T-helper 2 cell (primary cell): ENCODE data around the gene KREMEN1.
"Not testable (repeated sequence)": the region's sequence is repeated elsewhere in the genome, so short reads cannot be mapped to it uniquely, and the experiment has no call there.

ENCODE experiments used
- DNase-seq, 5 experiments: peaks; one replicate each; pipeline versions ENCODE4 v3.0.0 to v3.0.0-alpha.2; 2012 to 2022
- total RNA-seq, 2 donors: gene quantifications; one replicate each; lab custom pipeline; 2026; lab: John Stamatoyannopoulos, UW

The KREMEN1 gene, protein sequence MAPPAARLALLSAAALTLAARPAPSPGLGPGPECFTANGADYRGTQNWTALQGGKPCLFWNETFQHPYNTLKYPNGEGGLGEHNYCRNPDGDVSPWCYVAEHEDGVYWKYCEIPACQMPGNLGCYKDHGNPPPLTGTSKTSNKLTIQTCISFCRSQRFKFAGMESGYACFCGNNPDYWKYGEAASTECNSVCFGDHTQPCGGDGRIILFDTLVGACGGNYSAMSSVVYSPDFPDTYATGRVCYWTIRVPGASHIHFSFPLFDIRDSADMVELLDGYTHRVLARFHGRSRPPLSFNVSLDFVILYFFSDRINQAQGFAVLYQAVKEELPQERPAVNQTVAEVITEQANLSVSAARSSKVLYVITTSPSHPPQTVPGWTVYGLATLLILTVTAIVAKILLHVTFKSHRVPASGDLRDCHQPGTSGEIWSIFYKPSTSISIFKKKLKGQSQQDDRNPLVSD
- total RNA-seq: 0.31 to 1.6 reads per million in 2 donors

DNA sequence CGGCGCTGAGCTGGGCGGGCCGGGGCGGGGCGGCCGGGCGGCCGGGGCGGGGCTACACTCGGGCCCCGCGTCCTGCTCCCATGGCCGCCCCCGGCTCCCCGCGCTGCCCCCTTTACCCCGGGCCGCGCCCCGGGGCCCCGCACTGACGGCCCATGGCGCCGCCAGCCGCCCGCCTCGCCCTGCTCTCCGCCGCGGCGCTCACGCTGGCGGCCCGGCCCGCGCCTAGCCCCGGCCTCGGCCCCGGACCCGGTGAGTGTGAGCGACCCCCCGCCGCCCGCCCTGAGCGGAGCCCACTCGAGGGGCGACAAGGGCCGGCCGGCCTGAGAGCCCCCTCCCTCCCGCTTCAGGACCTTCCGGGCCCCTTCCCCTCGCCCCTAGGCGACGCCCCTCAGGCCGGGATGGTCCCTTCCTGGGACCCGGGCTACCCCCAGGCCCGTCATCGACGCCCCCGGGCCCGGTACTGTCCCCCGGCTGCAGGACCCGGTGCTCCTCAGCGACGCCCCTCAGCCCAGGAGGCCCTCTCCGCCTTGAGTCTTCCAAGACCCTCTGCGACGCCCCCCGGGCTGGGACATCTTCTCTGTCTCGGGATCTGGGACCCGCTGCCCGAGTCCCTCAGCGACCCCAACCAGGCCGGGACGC lies at the start of gene KREMEN1:
KREMEN1 (plus strand) TSS at position 57 of the 639 bp plus-strand sequence; CDS start at position 153, 96 bp downstream.
- no peak for DNase-seq

- no peak for DNase-seq
These were observed 49.6 kb upstream of the KREMEN1 start for GRCh38 chr22:29023172-29023796.

GRCh38 chr22:29026579-29026978 lies 46.3 kb upstream of the KREMEN1 start:
- DNase-seq: no peak

GRCh38 chr22:29028468-29028867 lies 44.4 kb upstream of the KREMEN1 start:
- DNase-seq: no peak

DNA sequence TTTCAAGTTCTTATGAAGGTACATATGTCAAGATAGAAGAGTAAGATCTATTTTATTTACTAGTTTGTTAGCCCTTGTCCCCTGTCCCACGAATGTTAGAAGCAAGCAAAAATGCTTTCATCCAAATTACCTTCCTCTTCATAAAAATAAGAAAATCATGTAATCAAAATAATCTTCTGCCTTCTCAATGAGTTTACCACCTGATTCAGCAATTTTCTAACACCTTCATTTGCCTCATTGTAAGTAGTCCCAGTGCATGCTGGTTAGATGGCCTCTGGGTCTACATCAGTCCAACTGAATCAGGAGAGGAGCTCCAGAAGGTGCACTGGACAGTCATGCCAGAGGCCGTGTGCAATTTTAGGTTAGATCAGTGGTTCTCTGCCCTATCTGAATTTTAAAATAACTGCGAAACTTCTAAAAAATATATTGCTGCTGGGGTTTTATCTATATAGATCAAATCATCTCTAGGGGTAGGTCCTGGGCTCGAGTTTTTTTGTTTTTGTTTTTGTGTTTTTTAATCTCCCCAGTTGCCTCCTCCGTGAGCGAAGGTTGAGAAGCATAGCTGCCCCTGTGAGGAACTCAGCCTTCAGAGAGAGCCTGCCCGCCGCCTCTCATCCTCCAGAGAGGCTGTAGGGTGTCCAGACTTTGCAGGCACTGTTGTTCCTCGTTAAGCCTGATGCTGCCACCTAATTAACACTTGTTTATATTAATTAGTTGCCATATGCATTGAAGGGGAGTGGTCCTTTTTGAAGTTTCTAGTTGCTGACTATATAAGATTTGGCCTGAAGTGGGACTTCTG lies 43.4 kb upstream of the KREMEN1 start:
- DNase-seq: no peak

GRCh38 chr22:29030016-29030617 lies 42.7 kb upstream of the KREMEN1 start:
- DNase-seq: peak in 1 of 5 experiments; percentile 12

DNA sequence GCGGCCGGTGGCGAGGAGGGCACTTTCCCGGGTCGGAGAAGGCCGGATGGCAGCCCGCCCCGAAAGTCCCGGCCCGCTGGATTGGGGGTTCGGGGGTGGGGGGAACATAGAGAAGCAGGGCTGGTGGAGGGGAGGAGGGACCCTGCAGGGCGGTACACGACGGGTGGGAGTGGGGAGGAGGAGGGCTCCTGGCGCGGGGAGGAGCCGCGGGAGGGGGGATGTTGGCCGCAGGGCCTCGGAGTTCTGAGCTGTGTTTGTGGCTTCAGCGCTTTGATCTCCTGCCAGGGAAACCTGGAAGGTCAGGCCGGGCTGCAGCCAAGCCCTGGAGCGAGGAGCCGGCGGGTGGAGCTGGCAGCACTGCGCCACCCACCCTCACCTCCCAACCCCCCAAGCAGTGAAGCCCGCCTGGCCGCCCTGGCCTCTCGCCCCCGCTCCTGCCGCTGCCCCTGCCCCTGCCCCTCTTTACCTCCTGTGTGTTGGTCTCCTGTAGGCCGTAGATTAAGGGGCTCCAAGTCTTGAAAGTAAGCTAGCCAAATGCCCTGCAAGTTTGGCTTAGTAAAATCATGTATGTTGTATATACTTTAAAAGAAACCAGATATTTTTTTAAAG lies 42.1 kb upstream of the KREMEN1 start:
- no peak for DNase-seq

DNA sequence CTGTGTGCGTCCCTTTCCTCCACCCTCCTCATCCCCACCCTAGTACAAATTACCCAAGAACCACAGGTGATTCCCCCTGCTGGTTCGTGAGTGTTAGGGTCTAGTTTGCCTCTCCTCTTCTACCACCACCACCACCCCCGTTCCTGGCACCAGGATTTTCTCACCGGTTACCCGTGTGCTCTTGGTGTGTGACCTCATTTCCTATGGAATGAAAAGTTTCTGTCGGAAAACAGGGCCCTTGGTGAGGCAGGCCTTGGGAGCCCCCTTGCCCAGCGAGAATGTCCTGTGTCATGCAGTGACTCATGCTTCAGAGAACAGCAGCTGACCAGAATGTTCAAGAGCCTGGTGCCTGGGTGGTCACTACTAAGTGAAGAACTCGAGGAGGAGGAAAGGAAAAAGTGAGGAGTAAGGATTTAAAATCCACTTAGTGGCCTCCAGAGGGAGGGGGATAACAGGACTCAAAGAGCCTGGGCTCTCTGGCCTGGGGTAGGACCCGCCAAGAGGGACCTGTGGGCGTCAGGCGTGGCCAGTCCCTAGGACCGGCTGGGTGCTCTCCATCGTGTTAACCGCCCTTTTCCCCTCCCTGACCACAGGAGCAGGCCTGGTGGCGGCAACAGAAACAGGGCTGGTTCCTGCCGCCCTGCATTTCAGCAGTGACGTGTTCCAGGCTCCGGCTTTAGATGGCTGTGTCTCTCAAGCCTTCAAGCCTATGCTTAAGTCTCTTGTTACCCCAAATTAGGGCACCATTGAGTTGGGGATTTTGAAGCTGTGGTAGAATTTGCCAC lies 41.4 kb upstream of the KREMEN1 start:
- DNase-seq: no peak

GRCh38 chr22:29032014-29032475 lies 40.8 kb upstream of the KREMEN1 start:
- DNase-seq: no peak

DNA sequence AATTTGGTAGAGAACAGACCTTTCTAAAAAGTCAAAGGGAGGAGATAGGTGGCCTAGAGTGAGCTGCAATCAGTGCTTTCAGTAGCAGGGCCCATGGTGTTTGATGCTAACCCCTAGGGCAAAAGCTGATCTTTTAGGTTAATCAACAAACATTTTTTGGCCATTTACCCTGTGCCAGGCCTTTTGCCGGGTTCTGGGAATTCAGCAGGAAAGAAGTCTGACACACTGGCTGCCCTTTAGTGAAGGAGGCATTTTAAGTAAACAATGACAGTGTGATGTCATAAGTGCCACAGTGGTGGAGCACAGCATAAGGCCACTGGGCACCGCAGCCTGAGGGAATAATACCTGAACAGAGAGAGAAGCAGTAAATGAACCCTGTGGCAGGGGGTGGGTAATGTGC lies 40.3 kb upstream of the KREMEN1 start:
- DNase-seq: no peak

- DNase-seq: no peak
These were observed 35.4 kb upstream of the KREMEN1 start for GRCh38 chr22:29037340-29037932.

GRCh38 chr22:29039148-29039547 lies 33.7 kb upstream of the KREMEN1 start:
- DNase-seq: no peak

GRCh38 chr22:29039684-29040083 lies 33.2 kb upstream of the KREMEN1 start:
- not testable (repeated sequence) for DNase-seq

- peak in 4 of 5 experiments; percentile 30 to 66 (median 42) for DNase-seq
These were observed 32.2 kb upstream of the KREMEN1 start for GRCh38 chr22:29040385-29041275.

GRCh38 chr22:29041408-29041807 lies 31.4 kb upstream of the KREMEN1 start:
- DNase-seq: no peak

GRCh38 chr22:29043906-29044575 lies 28.8 kb upstream of the KREMEN1 start:
- DNase-seq: no peak

GRCh38 chr22:29044657-29045176 lies 28.1 kb upstream of the KREMEN1 start:
- DNase-seq: no peak
